Neural cell (in vitro differentiated cells): ENCODE results near the gene OR9A4. TPM values are rescaled to one million over a fixed set of nuclear protein-coding genes. Genes with fewer than 3 reads are reported as not detected.

Experiments
- H2AFZ ChIP-seq: fragments of 200-600, 300-800 bp; sonication (generic), shearing (Covaris generic); 2 replicates; pipeline ENCODE4 v1.6.0; 2014; ENCODE audit warnings: low read depth, mild to moderate bottlenecking, antibody characterized with exemption, low read length, moderate library complexity
- H3F3A ChIP-seq: fragments of 200-600 bp; shearing (Covaris generic); 2 replicates; pipeline ENCODE4 v1.6.1; 2016; ENCODE audit warnings: mild to moderate bottlenecking, moderate library complexity, mixed read lengths, antibody characterized with exemption, low read length; ENCODE audit not compliant: insufficient read depth, poor library complexity, severe bottlenecking
- H3K27ac ChIP-seq: fragments of 200-600, 300-800 bp; sonication (generic), shearing (Covaris generic); 2 replicates; pipeline ENCODE4 v1.5.1; 2014; ENCODE audit warnings: mild to moderate bottlenecking, low read length, moderate library complexity
- H3K27me3 ChIP-seq: fragments of 300-800, 200-600 bp; sonication (generic), shearing (Covaris generic); 2 replicates; pipeline ENCODE4 v1.6.0; 2014; ENCODE audit warnings: mild to moderate bottlenecking, low read depth, low read length, moderate library complexity; ENCODE audit not compliant: insufficient read depth
- H3K36me3 ChIP-seq: fragments of 300-800, 200-600 bp; sonication (generic), shearing (Covaris generic); 2 replicates; pipeline ENCODE4 v1.5.1; 2014; ENCODE audit warnings: mild to moderate bottlenecking, antibody characterized with exemption, low read length, moderate library complexity; ENCODE audit not compliant: insufficient read depth
- H3K4me2 ChIP-seq: fragments of 300-800, 200-600 bp; sonication (generic), shearing (Covaris generic); 2 replicates; pipeline ENCODE4 v1.6.0; 2014; ENCODE audit warnings: mild to moderate bottlenecking, low read length
- H3K4me3 ChIP-seq: fragments of 300-800, 200-600 bp; sonication (generic), shearing (Covaris generic); 2 replicates; pipeline ENCODE4 v1.5.1; 2014; ENCODE audit warnings: mild to moderate bottlenecking, low read length, moderate library complexity
- H3K79me2 ChIP-seq: fragments of 200-600 bp; shearing (Covaris generic); replicated peaks from 2 replicates; pipeline ENCODE4 v1.6.0; 2014; ENCODE audit warnings: mild to moderate bottlenecking, low read length, moderate library complexity; ENCODE audit not compliant: insufficient read depth
- H3K9ac ChIP-seq: fragments of 300-800, 200-600 bp; sonication (generic), shearing (Covaris generic); 2 replicates; pipeline ENCODE4 v1.6.1; 2016; ENCODE audit warnings: mild to moderate bottlenecking, low read length, mixed read lengths
- H3K9me2 ChIP-seq: fragments of 200-600 bp; shearing (Covaris generic); 2 replicates; pipeline ENCODE4 v1.6.1; 2016; ENCODE audit warnings: mild to moderate bottlenecking, low read length, mixed read lengths; ENCODE audit not compliant: insufficient read depth
- H3K9me3 ChIP-seq: fragments of 200-600, 300-800 bp; sonication (generic), shearing (Covaris generic); 2 replicates; pipeline ENCODE4 v1.6.1; 2016; ENCODE audit warnings: mild to moderate bottlenecking, mixed run types, low read length, moderate library complexity, mixed read lengths
- H4K20me1 ChIP-seq: fragments of 200-600 bp; shearing (Covaris generic); 2 replicates; pipeline ENCODE4 v1.6.1; 2016; ENCODE audit warnings: mild to moderate bottlenecking, mixed run types; ENCODE audit not compliant: insufficient read depth
- EP300 ChIP-seq: fragments of 450-650 bp; conservative IDR thresholded peaks from 2 replicates; pipeline ENCODE4 v1.6.1; 2014; ENCODE audit warnings: antibody characterized with exemption, mild to moderate bottlenecking, moderate library complexity; ENCODE audit not compliant: poor library complexity, severe bottlenecking
- EZH2 ChIP-seq: fragments of 200-600, 300-800 bp; shearing (Covaris generic), sonication (generic); IDR thresholded peaks from 2 replicates; pipeline ENCODE4 v1.6.1; 2014; ENCODE audit warnings: antibody characterized with exemption, low read length, borderline replicate concordance, mild to moderate bottlenecking; ENCODE audit not compliant: insufficient read depth, poor library complexity, severe bottlenecking
- MXI1 ChIP-seq: fragments of 450-650 bp; conservative IDR thresholded peaks from 2 replicates; pipeline ENCODE4 v1.6.1; 2014; ENCODE audit warnings: antibody characterized with exemption, mild to moderate bottlenecking; ENCODE audit not compliant: poor library complexity, severe bottlenecking
- POLR2AphosphoS5 ChIP-seq: IDR thresholded peaks from 2 replicates; pipeline ENCODE4 v1.6.1; 2012
- RAD21 ChIP-seq: fragments of 450-650 bp; conservative IDR thresholded peaks from 2 replicates; pipeline ENCODE4 v1.6.1; 2014; ENCODE audit warnings: antibody characterized with exemption, mild to moderate bottlenecking, moderate library complexity
- SMC3 ChIP-seq: fragments of 450-650 bp; conservative IDR thresholded peaks from 2 replicates; pipeline ENCODE4 v1.6.1; 2014; ENCODE audit warnings: antibody characterized with exemption, mild to moderate bottlenecking, moderate library complexity; ENCODE audit not compliant: poor library complexity
- TAF1 ChIP-seq: IDR thresholded peaks from 2 replicates; pipeline ENCODE4 v1.6.1; 2012; ENCODE audit warnings: low read depth
- polyA plus RNA-seq: library from polyadenylated mRNA; depleted of rRNA; stranded (reverse); fragments of >200 nt; gene quantifications from 2 replicates; pipeline ENCODE4 v1.2.3, GENCODE V29; 2014
- TF ChIP-seq, protein P1 (sequence below): IDR thresholded peaks from 2 replicates; pipeline ENCODE4 v1.6.1; 2012; ENCODE audit warnings: borderline replicate concordance
- TF ChIP-seq, protein P2 (sequence below): fragments of 450-650 bp; IDR thresholded peaks from 2 replicates; pipeline ENCODE4 v1.5.1; 2014; ENCODE audit warnings: antibody characterized with exemption, mild to moderate bottlenecking, moderate library complexity; ENCODE audit not compliant: poor library complexity, severe bottlenecking

The OR9A4 gene
- polyA plus RNA-seq, 1 donor from 2014 or later = not detected

GRCh38 chr7:141956084-141956483, 39.9 kb downstream of the OR9A4 start:
- H4K20me1 ChIP-seq = no peaks in the 10 kb centered on the region
- H3K9ac ChIP-seq = no peak overlapping the region
- no peaks in the 10 kb centered on the region for H3K79me2 ChIP-seq
- H3K4me3 ChIP-seq = no peak overlapping the region
- H3K4me2 ChIP-seq = no peak overlapping the region
- H3K27me3 ChIP-seq = no peaks in the 10 kb centered on the region
- no peaks in the 10 kb centered on the region for H3F3A ChIP-seq
- no peak overlapping the region for H2AFZ ChIP-seq
- no peaks in the 10 kb centered on the region for H3K36me3 ChIP-seq
- no peaks in the 10 kb centered on the region for H3K9me3 ChIP-seq
- H3K27ac ChIP-seq = no peak overlapping the region
- H3K9me2 ChIP-seq = no peaks in the 10 kb centered on the region
- no peak for TF ChIP-seq POLR2AphosphoS5
- TF ChIP-seq, protein P1, sequence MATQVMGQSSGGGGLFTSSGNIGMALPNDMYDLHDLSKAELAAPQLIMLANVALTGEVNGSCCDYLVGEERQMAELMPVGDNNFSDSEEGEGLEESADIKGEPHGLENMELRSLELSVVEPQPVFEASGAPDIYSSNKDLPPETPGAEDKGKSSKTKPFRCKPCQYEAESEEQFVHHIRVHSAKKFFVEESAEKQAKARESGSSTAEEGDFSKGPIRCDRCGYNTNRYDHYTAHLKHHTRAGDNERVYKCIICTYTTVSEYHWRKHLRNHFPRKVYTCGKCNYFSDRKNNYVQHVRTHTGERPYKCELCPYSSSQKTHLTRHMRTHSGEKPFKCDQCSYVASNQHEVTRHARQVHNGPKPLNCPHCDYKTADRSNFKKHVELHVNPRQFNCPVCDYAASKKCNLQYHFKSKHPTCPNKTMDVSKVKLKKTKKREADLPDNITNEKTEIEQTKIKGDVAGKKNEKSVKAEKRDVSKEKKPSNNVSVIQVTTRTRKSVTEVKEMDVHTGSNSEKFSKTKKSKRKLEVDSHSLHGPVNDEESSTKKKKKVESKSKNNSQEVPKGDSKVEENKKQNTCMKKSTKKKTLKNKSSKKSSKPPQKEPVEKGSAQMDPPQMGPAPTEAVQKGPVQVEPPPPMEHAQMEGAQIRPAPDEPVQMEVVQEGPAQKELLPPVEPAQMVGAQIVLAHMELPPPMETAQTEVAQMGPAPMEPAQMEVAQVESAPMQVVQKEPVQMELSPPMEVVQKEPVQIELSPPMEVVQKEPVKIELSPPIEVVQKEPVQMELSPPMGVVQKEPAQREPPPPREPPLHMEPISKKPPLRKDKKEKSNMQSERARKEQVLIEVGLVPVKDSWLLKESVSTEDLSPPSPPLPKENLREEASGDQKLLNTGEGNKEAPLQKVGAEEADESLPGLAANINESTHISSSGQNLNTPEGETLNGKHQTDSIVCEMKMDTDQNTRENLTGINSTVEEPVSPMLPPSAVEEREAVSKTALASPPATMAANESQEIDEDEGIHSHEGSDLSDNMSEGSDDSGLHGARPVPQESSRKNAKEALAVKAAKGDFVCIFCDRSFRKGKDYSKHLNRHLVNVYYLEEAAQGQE = no peak
- TF ChIP-seq MXI1 = no peak
- TF ChIP-seq SMC3 = no peak
- no peak for TF ChIP-seq TAF1

DNA sequence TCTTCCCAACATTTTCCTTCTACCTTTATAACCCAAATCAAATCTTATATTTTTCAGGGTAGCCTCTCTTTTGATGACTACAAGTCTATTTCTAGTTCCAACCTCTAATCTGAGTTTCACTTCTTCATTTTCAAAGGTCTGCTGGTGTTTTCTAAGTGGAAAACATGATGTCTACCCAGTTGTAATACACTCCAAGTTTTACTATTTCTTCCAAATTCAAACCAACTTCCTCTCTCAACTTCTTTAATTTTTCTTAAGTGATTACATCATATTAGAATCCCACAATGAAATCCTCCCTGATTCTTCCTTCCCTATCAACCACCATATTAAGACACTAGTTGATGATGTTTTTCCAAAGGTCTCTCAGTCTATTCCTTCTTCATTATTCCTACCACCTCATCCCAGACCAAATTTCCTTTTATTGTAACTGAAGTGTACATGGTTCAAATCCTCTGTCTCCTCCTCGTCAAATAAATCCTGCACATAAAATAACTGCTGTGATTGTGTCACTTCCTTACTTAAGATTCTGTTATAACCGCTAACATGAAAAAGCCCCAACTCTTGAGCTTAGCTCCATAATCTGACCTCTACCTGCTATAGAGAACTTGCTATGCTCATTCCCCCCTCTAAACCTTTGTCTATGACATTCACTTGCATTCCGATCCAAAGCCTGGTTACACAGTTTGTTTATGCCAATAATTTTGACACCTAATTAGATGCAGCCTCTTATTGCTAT, 44.7 kb downstream of the OR9A4 start:
- no peaks in the 10 kb centered on the region for H3K27me3 ChIP-seq

More for the DNA sequence above, 44.7 kb downstream of the OR9A4 start:
- H4K20me1 ChIP-seq = no peaks in the 10 kb centered on the region
- H3K4me2 ChIP-seq = no peak overlapping the region
- H3K9ac ChIP-seq = no peak overlapping the region
- no peaks in the 10 kb centered on the region for H3K9me3 ChIP-seq
- H3K9me2 ChIP-seq = no peaks in the 10 kb centered on the region
- H2AFZ ChIP-seq = no peak overlapping the region
- no peaks in the 10 kb centered on the region for H3K36me3 ChIP-seq
- H3K4me3 ChIP-seq = no peak overlapping the region
- no peaks in the 10 kb centered on the region for H3K79me2 ChIP-seq
- no peak for TF ChIP-seq SMC3
- TF ChIP-seq POLR2AphosphoS5 = no peak
- TF ChIP-seq TAF1 = no peak
- TF ChIP-seq RAD21 = no peak
- no peak for TF ChIP-seq MXI1
- TF ChIP-seq, protein P1 = no peak
- no peak for TF ChIP-seq EZH2
- no peak for TF ChIP-seq EP300
- TF ChIP-seq, protein P2, sequence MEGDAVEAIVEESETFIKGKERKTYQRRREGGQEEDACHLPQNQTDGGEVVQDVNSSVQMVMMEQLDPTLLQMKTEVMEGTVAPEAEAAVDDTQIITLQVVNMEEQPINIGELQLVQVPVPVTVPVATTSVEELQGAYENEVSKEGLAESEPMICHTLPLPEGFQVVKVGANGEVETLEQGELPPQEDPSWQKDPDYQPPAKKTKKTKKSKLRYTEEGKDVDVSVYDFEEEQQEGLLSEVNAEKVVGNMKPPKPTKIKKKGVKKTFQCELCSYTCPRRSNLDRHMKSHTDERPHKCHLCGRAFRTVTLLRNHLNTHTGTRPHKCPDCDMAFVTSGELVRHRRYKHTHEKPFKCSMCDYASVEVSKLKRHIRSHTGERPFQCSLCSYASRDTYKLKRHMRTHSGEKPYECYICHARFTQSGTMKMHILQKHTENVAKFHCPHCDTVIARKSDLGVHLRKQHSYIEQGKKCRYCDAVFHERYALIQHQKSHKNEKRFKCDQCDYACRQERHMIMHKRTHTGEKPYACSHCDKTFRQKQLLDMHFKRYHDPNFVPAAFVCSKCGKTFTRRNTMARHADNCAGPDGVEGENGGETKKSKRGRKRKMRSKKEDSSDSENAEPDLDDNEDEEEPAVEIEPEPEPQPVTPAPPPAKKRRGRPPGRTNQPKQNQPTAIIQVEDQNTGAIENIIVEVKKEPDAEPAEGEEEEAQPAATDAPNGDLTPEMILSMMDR = no peak
- H3K27ac ChIP-seq = no peak overlapping the region
- no peaks in the 10 kb centered on the region for H3F3A ChIP-seq

Other genes with a start within 250 kb of the OR9A4 start
- 24.5 and 24.6 TPM in 2 replicates for gene DENND11, start 214.2 kb upstream of the OR9A4 start, polyA plus RNA-seq
- gene WEE2, start 208.0 kb upstream of the OR9A4 start, polyA plus RNA-seq = 0.34 and 0.63 TPM in 2 replicates
- 233 and 296 TPM in 2 replicates for gene SSBP1, start 178.0 kb upstream of the OR9A4 start, polyA plus RNA-seq
- not detected in 2 replicates for gene TAS2R3, start 152.3 kb upstream of the OR9A4 start, polyA plus RNA-seq
- gene TAS2R4, start 139.7 kb upstream of the OR9A4 start, polyA plus RNA-seq = 2.3 and 2.4 TPM in 2 replicates
- 5.1 and 9.4 TPM in 2 replicates for gene TAS2R5, start 126.2 kb upstream of the OR9A4 start, polyA plus RNA-seq
- gene PRSS37, start 74.9 kb upstream of the OR9A4 start, polyA plus RNA-seq = not detected in 2 replicates
- gene CLEC5A, start 30.6 kb downstream of the OR9A4 start, polyA plus RNA-seq = not detected in 2 replicates
- gene TAS2R38, start 57.4 kb downstream of the OR9A4 start, polyA plus RNA-seq = not detected in 2 replicates
- 0.72 and 0.89 TPM in 2 replicates for gene MGAM, start 79.5 kb downstream of the OR9A4 start, polyA plus RNA-seq
- gene MGAM2, start 195.3 kb downstream of the OR9A4 start, polyA plus RNA-seq = 0.66 and 0.76 TPM in 2 replicates